Activated naive CD4-positive, alpha-beta T cell treated with anti-CD3 and anti-CD28 coated beads for 36 hours (primary cell): Measurements from ENCODE around the gene ERP27. TPM values are rescaled to one million over a fixed set of nuclear protein-coding genes. Genes with fewer than 3 reads are reported as not detected.

ENCODE experiments used
- CTCF ChIA-PET: fragments of 350-600 bp; sonication (Branson Sonifier 250); formaldehyde crosslinking; loops from one replicate; lab custom pipeline; 2021; ENCODE audit warnings: antibody characterized with exemption; lab: Charles Lee
- DNase-seq: peaks from one replicate; pipeline ENCODE4 v3.0.0-alpha.2; 2020
- H3K27ac Mint-ChIP-seq: one replicate; pipeline ENCODE4 v1.8.0; 2021; ENCODE audit warnings: mild to moderate bottlenecking, mixed read lengths
- H3K27me3 Mint-ChIP-seq: one replicate; pipeline ENCODE4 v1.8.0; 2021; ENCODE audit warnings: low read depth, mixed read lengths
- H3K36me3 Mint-ChIP-seq: one replicate; pipeline ENCODE4 v1.8.0; 2021; ENCODE audit warnings: low read depth, mixed read lengths
- H3K4me1 Mint-ChIP-seq: one replicate; pipeline ENCODE4 v1.8.0; 2021; ENCODE audit warnings: low read depth, mixed read lengths
- H3K4me3 Mint-ChIP-seq: one replicate; pipeline ENCODE4 v1.8.0; 2021; ENCODE audit warnings: mild to moderate bottlenecking, moderate library complexity, mixed read lengths
- H3K9me3 Mint-ChIP-seq: one replicate; pipeline ENCODE4 v1.8.0; 2021; ENCODE audit warnings: mixed read lengths
- intact Hi-C: fragments of 100-400 bp; cut with micrococcal nuclease; formaldehyde crosslinking; loops from one replicate; pipeline ENCODE4 v1.15.1; 2023
- total RNA-seq, 2 experiments: library from RNA; stranded (reverse); gene quantifications; one replicate each; pipeline ENCODE4 v1.2.3, GENCODE V29; 2021

The ERP27 gene
- total RNA-seq, 2 experiments from 2014 or later, result 1.0 to 1.2 TPM

GRCh38 chr12:14935031-14935430 lies 3.3 kb downstream of the ERP27 start:
- no peak overlapping the region for H3K27ac Mint-ChIP-seq
- H3K4me1 Mint-ChIP-seq, result peaks cover 35% of the 10 kb centered on the region
- H3K27me3 Mint-ChIP-seq, result no peaks in the 10 kb centered on the region

GRCh38 chr12:14934511-14934910 lies 3.8 kb downstream of the ERP27 start:
- Mint-ChIP-seq H3K4me3 (no peak overlapping the region), H3K27ac (no peak overlapping the region), H3K36me3 (peaks cover 11% of the 10 kb centered on the region), H3K27me3 (no peaks in the 10 kb centered on the region), H3K9me3 (no peaks in the 10 kb centered on the region), H3K4me1 (peaks cover 30% of the 10 kb centered on the region)
- no peak for DNase-seq
- CTCF ChIA-PET, result interaction anchor here (0.6 to 1.2 kb wide), 3 partner anchors 61 to 123 kb away, joined by 3 to 4 read pairs (median 4); no protein-coding TSS in a partner anchor
- intact Hi-C loops, result no loop called here

More at GRCh38 chr12:14935031-14935430, 3.3 kb downstream of the ERP27 start:
- intact Hi-C loops, result loop anchor here (5.0 kb wide), 1 partner anchor 287 kb away; the partner anchor contains the start of gene RERG
- Mint-ChIP-seq H3K4me3 (no peak overlapping the region), H3K36me3 (peaks cover 15% of the 10 kb centered on the region), H3K9me3 (peaks cover under 1% of the 10 kb centered on the region)
- DNase-seq, result no peak
- CTCF ChIA-PET, result interaction anchor here (0.6 to 1.7 kb wide), 3 partner anchors 45 to 124 kb away, joined by 3 to 4 read pairs (median 4); no protein-coding TSS in a partner anchor

- no peaks in the 10 kb centered on the region for H3K9me3 Mint-ChIP-seq
- CTCF ChIA-PET, result interaction anchor here (0.6 kb wide), 1 partner anchor 288 kb away, joined by 3 read pairs; no protein-coding TSS in a partner anchor
- no peaks in the 10 kb centered on the region for H3K27me3 Mint-ChIP-seq
- no peak overlapping the region for H3K27ac Mint-ChIP-seq
- intact Hi-C loops, result no loop called here
- H3K4me1 Mint-ChIP-seq, result peaks cover 9% of the 10 kb centered on the region
- DNase-seq, result no peak
- H3K36me3 Mint-ChIP-seq, result peaks cover 12% of the 10 kb centered on the region
- no peak overlapping the region for H3K4me3 Mint-ChIP-seq
These were observed 6.4 kb downstream of the ERP27 start for GRCh38 chr12:14931791-14932560.

- peaks cover 10% of the 10 kb centered on the region for H3K36me3 Mint-ChIP-seq
- no peak overlapping the region for H3K4me3 Mint-ChIP-seq
- peaks cover 4% of the 10 kb centered on the region for H3K4me1 Mint-ChIP-seq
- CTCF ChIA-PET, result interaction anchor here (0.6 kb wide), 1 partner anchor 289 kb away, joined by 3 read pairs; no protein-coding TSS in a partner anchor
- H3K27me3 Mint-ChIP-seq, result no peaks in the 10 kb centered on the region
- no peak for DNase-seq
- H3K9me3 Mint-ChIP-seq, result no peaks in the 10 kb centered on the region
- no peak overlapping the region for H3K27ac Mint-ChIP-seq
- intact Hi-C loops, result no loop called here
These were observed 7.0 kb downstream of the ERP27 start for GRCh38 chr12:14931359-14931758.

- CTCF ChIA-PET, result no interaction called here
- H3K4me1 Mint-ChIP-seq, result peaks cover 4% of the 10 kb centered on the region
These were observed 8.0 kb downstream of the ERP27 start for GRCh38 chr12:14930299-14930698.

GRCh38 chr12:14928931-14929330 lies 9.4 kb downstream of the ERP27 start:
- Mint-ChIP-seq H3K4me1 (peaks cover 2% of the 10 kb centered on the region), H3K27ac (no peak overlapping the region), H3K4me3 (no peak overlapping the region), H3K27me3 (no peaks in the 10 kb centered on the region), H3K9me3 (no peaks in the 10 kb centered on the region), H3K36me3 (peaks cover 10% of the 10 kb centered on the region)
- CTCF ChIA-PET, result interaction anchor here (0.6 kb wide), 1 partner anchor 424 kb away, joined by 3 read pairs; no protein-coding TSS in a partner anchor
- DNase-seq, result no peak
- intact Hi-C loops, result no loop called here

More at GRCh38 chr12:14930299-14930698, 8.0 kb downstream of the ERP27 start:
- intact Hi-C loops, result no loop called here
- H3K4me3 Mint-ChIP-seq, result no peak overlapping the region
- H3K27ac Mint-ChIP-seq, result no peak overlapping the region
- H3K36me3 Mint-ChIP-seq, result peaks cover 10% of the 10 kb centered on the region
- H3K27me3 Mint-ChIP-seq, result no peaks in the 10 kb centered on the region
- no peaks in the 10 kb centered on the region for H3K9me3 Mint-ChIP-seq
- DNase-seq, result no peak

- Mint-ChIP-seq H3K27ac (no peak overlapping the region), H3K27me3 (no peaks in the 10 kb centered on the region), H3K9me3 (no peaks in the 10 kb centered on the region), H3K36me3 (peaks cover 8% of the 10 kb centered on the region), H3K4me1 (peaks cover 2% of the 10 kb centered on the region), H3K4me3 (no peak overlapping the region)
- no peak for DNase-seq
- intact Hi-C loops, result no loop called here
- CTCF ChIA-PET, result interaction anchor here (1.1 to 1.2 kb wide), 3 partner anchors 10 to 83 kb away, joined by 3 to 4 read pairs (median 4); no protein-coding TSS in a partner anchor
These were observed 11.1 kb downstream of the ERP27 start for GRCh38 chr12:14927267-14927666.

- CTCF ChIA-PET, result no interaction called here
- intact Hi-C loops, result loop anchor here (5.0 kb wide), 1 partner anchor 77 kb away; no protein-coding TSS in a partner anchor
- peaks cover 7% of the 10 kb centered on the region for H3K36me3 Mint-ChIP-seq
- peaks cover 19% of the 10 kb centered on the region for H3K4me1 Mint-ChIP-seq
- H3K27me3 Mint-ChIP-seq, result no peaks in the 10 kb centered on the region
- no peak overlapping the region for H3K27ac Mint-ChIP-seq
- no peak for DNase-seq
- no peaks in the 10 kb centered on the region for H3K9me3 Mint-ChIP-seq
- H3K4me3 Mint-ChIP-seq, result no peak overlapping the region
These were observed 13.8 kb downstream of the ERP27 start for GRCh38 chr12:14924541-14924940.

- peaks cover 7% of the 10 kb centered on the region for H3K36me3 Mint-ChIP-seq
- H3K4me3 Mint-ChIP-seq, result no peak overlapping the region
- H3K4me1 Mint-ChIP-seq, result peaks cover 19% of the 10 kb centered on the region
- no peaks in the 10 kb centered on the region for H3K27me3 Mint-ChIP-seq
- no peak for DNase-seq
- no peaks in the 10 kb centered on the region for H3K9me3 Mint-ChIP-seq
- no peak overlapping the region for H3K27ac Mint-ChIP-seq
- CTCF ChIA-PET, result no interaction called here
- intact Hi-C loops, result loop anchor here (5.0 kb wide), 1 partner anchor 77 kb away; no protein-coding TSS in a partner anchor
These were observed 14.4 kb downstream of the ERP27 start for GRCh38 chr12:14923944-14924343.

GRCh38 chr12:14921218-14921617 lies 17.1 kb downstream of the ERP27 start:
- CTCF ChIA-PET, result interaction anchor here (1.9 to 2.3 kb wide), 2 partner anchors 17 to 74 kb away, joined by 6 to 7 read pairs; partner anchors contain the start of gene ERP27
- no peaks in the 10 kb centered on the region for H3K9me3 Mint-ChIP-seq
- H3K4me1 Mint-ChIP-seq, result peaks cover 18% of the 10 kb centered on the region
- peaks cover 9% of the 10 kb centered on the region for H3K36me3 Mint-ChIP-seq
- intact Hi-C loops, result loop anchor here (5.0 kb wide), 1 partner anchor 74 kb away; no protein-coding TSS in a partner anchor
- H3K4me3 Mint-ChIP-seq, result no peak overlapping the region
- no peaks in the 10 kb centered on the region for H3K27me3 Mint-ChIP-seq
- DNase-seq, result no peak
- no peak overlapping the region for H3K27ac Mint-ChIP-seq

GRCh38 chr12:14920475-14921126 lies 17.7 kb downstream of the ERP27 start:
- H3K4me3 Mint-ChIP-seq, result no peak overlapping the region
- DNase-seq, result peak; percentile 26
- H3K9me3 Mint-ChIP-seq, result no peaks in the 10 kb centered on the region
- H3K27ac Mint-ChIP-seq, result no peak overlapping the region
- intact Hi-C loops, result loop anchor here (5.0 kb wide), 1 partner anchor 73 kb away; no protein-coding TSS in a partner anchor
- CTCF ChIA-PET, result interaction anchor here (0.7 to 2.3 kb wide), 4 partner anchors 15 to 77 kb away, joined by 3 to 7 read pairs (median 4); partner anchors contain the start of gene ERP27
- peaks cover 18% of the 10 kb centered on the region for H3K4me1 Mint-ChIP-seq
- peaks cover 11% of the 10 kb centered on the region for H3K36me3 Mint-ChIP-seq
- no peaks in the 10 kb centered on the region for H3K27me3 Mint-ChIP-seq

GRCh38 chr12:14919455-14919854 lies 18.9 kb downstream of the ERP27 start:
- CTCF ChIA-PET, result no interaction called here
- Mint-ChIP-seq H3K27ac (no peak overlapping the region), H3K4me3 (no peak overlapping the region), H3K27me3 (no peaks in the 10 kb centered on the region), H3K4me1 (peaks cover 24% of the 10 kb centered on the region), H3K9me3 (no peaks in the 10 kb centered on the region), H3K36me3 (peaks cover 12% of the 10 kb centered on the region)
- no peak for DNase-seq
- intact Hi-C loops, result no loop called here
